Omental fat pad (tissue), 4 donors: ENCODE results near the gene NFE2L3. TPM values are rescaled to one million over a fixed set of nuclear protein-coding genes. Genes with fewer than 3 reads are reported as not detected.

Source experiments
- ATAC-seq: fragments of 150-250 bp; one replicate; pipeline ENCODE4 v1.9.1; 2016; ENCODE audit warnings: mild to moderate bottlenecking, moderate library complexity; ENCODE audit not compliant: low FRiP score
- DNase-seq: peaks from one replicate; pipeline ENCODE4 v3.0.0-alpha.2; 2019; ENCODE audit warnings: low spot score
- CTCF ChIP-seq, 3 donors: fragments of 450-650 bp; IDR thresholded peaks; one replicate each; pipeline ENCODE4 v1.5.1; 2016 to 2017; ENCODE audit warnings: antibody characterized with exemption in 3 of 3, mild to moderate bottlenecking in 3 of 3, moderate library complexity in 2 of 3
- total RNA-seq, 4 donors: library from RNA; depleted of rRNA; stranded (reverse); fragments of >200 nt; gene quantifications; one replicate each; pipeline ENCODE4 v1.1.0, GENCODE V29; 2016

NFE2L3 gene
- total RNA-seq, 4 donors from 2014 or later = 3.9 to 12.1 (median 5.3) TPM

GRCh38 chr7:26197153-26198115, 45.4 kb downstream of the NFE2L3 start:
- ATAC-seq (no peak), DNase-seq (no peak)
- no peak for TF ChIP-seq CTCF (IDR thresholded peaks at IDR 0.05)

DNA sequence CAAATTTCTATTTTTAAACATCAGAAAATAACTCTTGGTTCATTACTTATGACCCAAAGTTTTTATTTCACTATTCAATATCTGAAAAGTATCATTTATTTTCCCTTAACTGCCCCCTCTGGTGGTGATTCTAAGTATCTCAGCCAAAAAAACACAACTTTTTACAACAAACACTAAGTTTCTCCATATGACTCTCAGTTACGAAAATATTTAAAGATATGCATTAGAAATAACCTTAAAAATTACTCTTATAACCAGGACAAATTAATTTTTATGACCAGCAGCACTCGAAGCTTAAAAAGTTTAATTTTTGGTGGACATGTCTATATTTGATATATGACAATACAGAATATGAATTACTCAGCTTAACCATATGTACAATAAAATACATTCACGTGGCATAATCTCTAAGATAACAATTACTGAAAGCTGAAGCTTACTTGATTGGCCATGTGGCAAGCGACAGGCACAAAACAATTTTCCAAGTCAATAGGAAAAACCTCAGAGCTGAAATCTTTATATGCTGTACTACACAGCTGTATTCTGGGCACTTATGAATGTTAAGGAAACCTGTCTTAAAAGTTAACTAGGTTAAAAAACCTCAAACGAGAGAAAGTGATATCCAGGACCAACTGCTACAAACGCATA, 46.3 kb downstream of the NFE2L3 start:
- DNase-seq (no peak), ATAC-seq (no peak)
- peak in 1 of 3 donors; percentile 23 for TF ChIP-seq CTCF (IDR thresholded peaks at IDR 0.05)

DNA sequence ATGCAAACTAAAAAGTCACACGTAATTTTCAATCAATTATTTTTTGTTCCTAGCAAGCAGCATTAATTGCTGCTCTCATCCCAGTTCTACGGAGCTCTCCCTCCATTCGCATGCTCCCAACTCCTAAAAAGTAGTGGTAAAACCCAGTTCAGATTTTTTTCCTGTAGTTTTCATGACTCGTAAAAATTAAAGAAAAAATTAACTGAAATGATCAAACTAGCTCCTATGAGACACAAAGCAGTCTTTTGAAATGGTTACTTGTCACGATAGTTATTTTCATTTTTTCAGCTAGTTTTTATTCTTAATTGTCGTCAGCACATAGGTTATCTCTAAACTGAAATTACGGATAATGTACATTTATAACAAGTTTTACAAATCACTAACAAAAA, 46.8 kb downstream of the NFE2L3 start:
- no peak for ATAC-seq
- DNase-seq = no peak
- TF ChIP-seq CTCF (IDR thresholded peaks at IDR 0.05) = no peak

- no peak for DNase-seq
- TF ChIP-seq CTCF (IDR thresholded peaks at IDR 0.05) = no peak
- ATAC-seq = no peak
These were observed 47.5 kb downstream of the NFE2L3 start for GRCh38 chr7:26199301-26200037.

DNA sequence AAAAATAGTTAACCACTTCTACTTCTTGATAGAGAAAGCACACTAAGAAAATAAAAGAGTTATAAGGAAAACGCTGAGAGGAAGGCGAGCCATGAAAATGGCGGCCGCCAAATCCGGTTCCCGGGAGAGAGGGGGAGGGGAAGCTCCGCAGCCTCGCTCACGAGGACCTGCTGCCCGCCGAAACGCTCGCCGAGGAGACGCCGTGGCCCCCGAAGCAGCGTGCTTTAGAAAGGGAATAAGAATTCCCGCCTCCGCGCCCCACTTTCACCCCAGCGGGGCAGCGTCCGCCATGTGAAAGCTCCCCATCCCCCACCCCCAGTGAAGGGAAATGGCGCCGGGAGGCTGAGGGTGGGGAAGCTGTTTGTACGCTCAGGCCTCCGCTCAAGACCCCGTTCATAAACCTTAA, 48.0 kb downstream of the NFE2L3 start:
- DNase-seq = peak; percentile 52
- TF ChIP-seq CTCF (IDR thresholded peaks at IDR 0.05) = no peak
- peak; percentile 2 for ATAC-seq

DNA sequence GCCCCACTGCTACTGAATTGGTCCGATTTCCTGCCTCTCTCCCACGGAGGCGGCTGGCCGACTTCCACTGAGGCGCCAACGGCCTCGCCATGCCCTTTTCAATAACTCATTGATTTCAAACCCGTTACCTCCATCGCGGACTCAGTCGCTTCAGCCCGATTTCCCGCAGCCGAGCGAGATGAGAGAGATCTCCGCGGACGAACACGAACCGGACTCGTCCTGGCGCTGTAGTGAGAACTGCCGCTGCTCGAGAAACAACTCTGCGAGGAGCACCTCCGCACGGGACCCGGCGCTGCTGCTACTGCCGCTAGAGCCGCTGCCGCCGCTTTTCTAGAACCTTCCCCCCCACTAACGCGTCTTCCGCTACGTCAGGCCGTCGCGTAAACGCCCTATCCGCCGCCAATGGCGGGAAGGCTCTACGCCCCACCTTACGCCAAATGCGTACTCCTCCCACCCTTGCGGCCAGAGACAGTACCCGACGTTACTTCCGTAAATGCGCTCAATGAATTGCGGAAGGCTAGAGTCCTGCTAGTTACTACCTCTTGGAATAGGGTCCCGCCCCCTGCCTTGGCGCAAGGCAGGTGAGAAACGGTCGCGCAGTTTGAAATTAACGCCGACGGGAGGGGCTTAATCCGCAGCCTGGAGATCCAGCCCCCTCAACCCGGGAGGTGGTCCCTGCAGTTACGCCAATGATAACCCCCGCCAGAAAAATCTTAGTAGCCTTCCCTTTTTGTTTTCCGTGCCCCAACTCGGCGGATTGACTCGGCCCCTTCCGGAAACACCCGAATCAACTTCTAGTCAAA, 48.6 kb downstream of the NFE2L3 start, which contains the start of gene HNRNPA2B1:
TSS of gene HNRNPA2B1 (minus strand) at position 303 of the 803 bp plus-strand sequence. CDS start at position 134, 169 bp downstream.
- ATAC-seq = peak; percentile 90
- no peak for TF ChIP-seq CTCF (IDR thresholded peaks at IDR 0.05)

More for the DNA sequence above, 48.6 kb downstream of the NFE2L3 start, which contains the start of gene HNRNPA2B1:
- DNase-seq = peak; percentile 85
